ENCODE results near the gene ALG13.
"Not testable (repeated sequence)": the region's sequence is repeated elsewhere in the genome, so short reads cannot be mapped to it uniquely, and the experiment has no call there.

The ALG13 gene

DNA sequence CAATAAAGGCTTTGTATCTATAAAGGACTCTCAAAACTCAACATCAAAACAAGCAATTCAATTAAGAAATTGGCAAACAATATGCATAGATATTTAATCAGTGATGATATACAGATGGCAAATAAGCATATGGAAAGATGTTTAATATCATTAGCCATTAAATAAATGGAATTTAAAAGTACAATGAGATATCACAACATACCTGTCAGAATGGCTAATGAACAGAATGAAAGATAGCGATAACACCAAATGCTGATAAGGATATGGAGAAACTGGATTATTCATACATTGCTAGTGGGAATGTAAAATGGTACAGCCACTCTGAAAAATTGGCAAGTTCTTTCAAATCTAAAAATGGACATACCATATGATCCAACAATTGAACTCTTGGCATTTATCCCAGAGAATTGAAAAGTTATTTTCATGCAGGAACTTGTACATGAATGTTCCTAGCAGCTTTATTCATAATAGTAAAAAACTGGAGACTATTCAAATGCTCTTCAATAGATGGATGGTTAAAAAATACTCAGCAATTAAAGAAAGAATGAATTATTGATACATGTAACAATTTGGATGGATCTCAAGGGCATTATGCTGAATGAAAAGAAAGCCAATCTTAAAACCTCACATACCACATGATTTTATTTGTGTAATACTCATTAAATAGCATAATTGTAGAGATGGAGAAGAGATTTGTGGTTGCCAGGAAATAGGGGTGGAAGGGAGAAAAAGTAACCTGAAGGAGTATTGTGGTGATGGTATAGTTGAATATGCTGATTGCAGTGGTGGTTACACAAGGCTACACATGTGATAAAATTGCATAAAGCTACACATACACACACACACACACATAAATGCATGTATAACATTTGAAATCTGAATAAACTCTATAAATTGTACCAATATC lies 45.9 kb upstream of the ALG13 start:
- Histone ChIP-seq H3K27ac (ENCODE audit: extremely low read depth, low read depth, low read length) (no peak overlapping the region), H3K9me3 (ENCODE audit: control insufficient read depth, insufficient read depth, low read depth, low read length) (no peaks in the 10 kb centered on the region), H3K36me3 (ENCODE audit: control insufficient read depth in 2 of 2, insufficient read depth in 1 of 2, low read length in 2 of 2) (no peaks in the 10 kb centered on the region), H3K4me1 (ENCODE audit: control insufficient read depth, insufficient read depth, low read length) (no peaks in the 10 kb centered on the region), H3K4me3 (ENCODE audit: low read depth, low read length) (no peak overlapping the region)
- TF ChIP-seq ZNF785 (tag by site-specific recombination; IDR thresholded peaks at IDR 0.05) (no peak), ZNF558 (tag by site-specific recombination; IDR thresholded peaks at IDR 0.05) (no peak), ZNF777 (tag by site-specific recombination; IDR thresholded peaks at IDR 0.05; ENCODE audit: borderline replicate concordance) (no peak), ZNF274 (IDR thresholded peaks at IDR 0.05; ENCODE audit: low read length) (no peak), ZNF274 (tag by site-specific recombination; IDR thresholded peaks at IDR 0.05; ENCODE audit: borderline replicate concordance) (no peak), ZNF214 (tag by site-specific recombination; IDR thresholded peaks at IDR 0.05; ENCODE audit: borderline replicate concordance) (no peak), ZNF670 (tag by site-specific recombination; IDR thresholded peaks at IDR 0.05; ENCODE audit: low read depth) (no peak), ZFP3 (tag by site-specific recombination; IDR thresholded peaks at IDR 0.05; ENCODE audit: low read depth) (no peak), ZNF211 (tag by site-specific recombination; IDR thresholded peaks at IDR 0.05; ENCODE audit: low read depth) (no peak), ZNF423 (tag by site-specific recombination; IDR thresholded peaks at IDR 0.05) (no peak), ZNF133 (tag by site-specific recombination; IDR thresholded peaks at IDR 0.05) (no peak)
- TF ChIP-seq, protein P1, sequence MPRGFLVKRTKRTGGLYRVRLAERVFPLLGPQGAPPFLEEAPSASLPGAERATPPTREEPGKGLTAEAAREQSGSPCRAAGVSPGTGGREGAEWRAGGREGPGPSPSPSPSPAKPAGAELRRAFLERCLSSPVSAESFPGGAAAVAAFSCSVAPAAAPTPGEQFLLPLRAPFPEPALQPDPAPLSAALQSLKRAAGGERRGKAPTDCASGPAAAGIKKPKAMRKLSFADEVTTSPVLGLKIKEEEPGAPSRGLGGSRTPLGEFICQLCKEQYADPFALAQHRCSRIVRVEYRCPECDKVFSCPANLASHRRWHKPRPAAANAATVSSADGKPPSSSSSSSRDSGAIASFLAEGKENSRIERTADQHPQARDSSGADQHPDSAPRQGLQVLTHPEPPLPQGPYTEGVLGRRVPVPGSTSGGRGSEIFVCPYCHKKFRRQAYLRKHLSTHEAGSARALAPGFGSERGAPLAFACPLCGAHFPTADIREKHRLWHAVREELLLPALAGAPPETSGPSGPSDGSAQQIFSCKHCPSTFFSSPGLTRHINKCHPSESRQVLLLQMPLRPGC (tag by site-specific recombination; IDR thresholded peaks at IDR 0.05), result no peak
- TF ChIP-seq, protein P2, sequence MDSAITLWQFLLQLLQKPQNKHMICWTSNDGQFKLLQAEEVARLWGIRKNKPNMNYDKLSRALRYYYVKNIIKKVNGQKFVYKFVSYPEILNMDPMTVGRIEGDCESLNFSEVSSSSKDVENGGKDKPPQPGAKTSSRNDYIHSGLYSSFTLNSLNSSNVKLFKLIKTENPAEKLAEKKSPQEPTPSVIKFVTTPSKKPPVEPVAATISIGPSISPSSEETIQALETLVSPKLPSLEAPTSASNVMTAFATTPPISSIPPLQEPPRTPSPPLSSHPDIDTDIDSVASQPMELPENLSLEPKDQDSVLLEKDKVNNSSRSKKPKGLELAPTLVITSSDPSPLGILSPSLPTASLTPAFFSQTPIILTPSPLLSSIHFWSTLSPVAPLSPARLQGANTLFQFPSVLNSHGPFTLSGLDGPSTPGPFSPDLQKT (IDR thresholded peaks at IDR 0.05; ENCODE audit: borderline replicate concordance, low read depth, low read length), result no peak
- ChIA-PET POLR2A (no interaction called here), CTCF (no interaction called here)

DNA sequence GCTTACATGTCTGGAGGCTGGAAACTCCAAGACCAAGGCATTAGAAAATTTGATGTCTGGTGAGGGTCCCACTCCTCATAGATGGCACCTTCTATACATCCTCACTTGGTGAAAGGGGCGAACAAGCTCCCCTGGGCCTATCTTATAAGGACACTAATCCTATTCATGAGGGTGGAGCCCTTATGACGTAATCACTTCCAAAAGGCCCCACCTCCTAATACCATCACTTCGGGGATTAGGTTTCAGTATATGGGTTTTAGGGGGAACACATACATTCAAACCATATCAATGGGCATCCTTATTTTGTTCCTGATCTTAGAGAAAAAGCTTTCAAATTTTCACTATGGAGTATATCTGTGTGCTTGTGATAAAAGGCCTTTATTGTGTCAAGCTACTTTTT lies 39.0 kb upstream of the ALG13 start:
- no peak overlapping the region for H3K4me3 ChIP-seq (ENCODE audit: low read depth, low read length)
- TF ChIP-seq, protein P3, sequence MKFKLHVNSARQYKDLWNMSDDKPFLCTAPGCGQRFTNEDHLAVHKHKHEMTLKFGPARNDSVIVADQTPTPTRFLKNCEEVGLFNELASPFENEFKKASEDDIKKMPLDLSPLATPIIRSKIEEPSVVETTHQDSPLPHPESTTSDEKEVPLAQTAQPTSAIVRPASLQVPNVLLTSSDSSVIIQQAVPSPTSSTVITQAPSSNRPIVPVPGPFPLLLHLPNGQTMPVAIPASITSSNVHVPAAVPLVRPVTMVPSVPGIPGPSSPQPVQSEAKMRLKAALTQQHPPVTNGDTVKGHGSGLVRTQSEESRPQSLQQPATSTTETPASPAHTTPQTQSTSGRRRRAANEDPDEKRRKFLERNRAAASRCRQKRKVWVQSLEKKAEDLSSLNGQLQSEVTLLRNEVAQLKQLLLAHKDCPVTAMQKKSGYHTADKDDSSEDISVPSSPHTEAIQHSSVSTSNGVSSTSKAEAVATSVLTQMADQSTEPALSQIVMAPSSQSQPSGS (tag by site-specific recombination; IDR thresholded peaks at IDR 0.05; ENCODE audit: low read depth), result 0 out of 2 replicates have a peak, but pooled peaks have one; percentile 50
- TF ChIP-seq ZNF2 (tag by site-specific recombination; IDR thresholded peaks at IDR 0.05), result no peak
- CTCF ChIA-PET, result no interaction called here
- no peaks in the 10 kb centered on the region for H3K9me3 ChIP-seq (ENCODE audit: control insufficient read depth, insufficient read depth, low read depth, low read length)
- H3K4me1 ChIP-seq (ENCODE audit: control insufficient read depth, insufficient read depth, low read length), result no peaks in the 10 kb centered on the region
- no peaks in the 10 kb centered on the region for H3K36me3 ChIP-seq (ENCODE audit: control insufficient read depth in 2 of 2, insufficient read depth in 1 of 2, low read length in 2 of 2)
- no peak overlapping the region for H3K27ac ChIP-seq (ENCODE audit: extremely low read depth, low read depth, low read length)
- POLR2A ChIA-PET, result no interaction called here

DNA sequence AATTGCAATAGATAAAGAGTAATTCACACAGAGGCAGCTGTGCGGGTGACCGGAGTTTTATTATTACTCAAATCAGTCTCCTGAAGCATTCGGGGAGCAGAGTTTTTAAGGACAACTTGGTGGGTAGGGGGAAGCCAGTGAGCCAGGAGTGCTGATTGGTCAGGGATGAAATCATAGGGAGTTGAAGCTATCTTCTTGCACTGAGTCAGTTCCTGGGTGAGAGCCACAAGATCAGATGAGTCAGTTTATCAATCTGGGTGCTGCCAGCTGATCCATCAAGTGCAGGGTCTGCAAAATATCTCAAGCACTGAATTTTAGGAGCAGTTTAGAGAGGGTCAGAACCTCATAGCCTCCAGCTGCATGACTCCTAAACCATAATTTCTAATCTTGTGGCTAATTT lies 35.8 kb upstream of the ALG13 start:
- H3K9me3 ChIP-seq (ENCODE audit: control insufficient read depth, insufficient read depth, low read depth, low read length); H3K4me3 ChIP-seq (ENCODE audit: low read depth, low read length); H3K27ac ChIP-seq (ENCODE audit: extremely low read depth, low read depth, low read length); H3K36me3 ChIP-seq (ENCODE audit: control insufficient read depth in 2 of 2, insufficient read depth in 1 of 2, low read length in 2 of 2); POLR2A ChIA-PET; H3K4me1 ChIP-seq (ENCODE audit: control insufficient read depth, insufficient read depth, low read length): not testable (repeated sequence)
- CTCF ChIA-PET, result interaction anchor here (0.8 kb wide), 1 partner anchor 24 kb away, joined by 3 read pairs; no protein-coding TSS in a partner anchor

All from HEK293 (cell line).